GM12873 (cell line): ENCODE measurements around the gene FAM13C.

Experiments
- TF ChIP-seq, protein P1 (sequence below): IDR thresholded peaks from 2 replicates; pipeline ENCODE4 v1.5.1; 2012; ENCODE audit warnings: low read depth, mild to moderate bottlenecking, moderate library complexity, low read length, control low read depth; ENCODE audit not compliant: insufficient read depth; ENCODE audit errors: missing control alignments

FAM13C gene

DNA sequence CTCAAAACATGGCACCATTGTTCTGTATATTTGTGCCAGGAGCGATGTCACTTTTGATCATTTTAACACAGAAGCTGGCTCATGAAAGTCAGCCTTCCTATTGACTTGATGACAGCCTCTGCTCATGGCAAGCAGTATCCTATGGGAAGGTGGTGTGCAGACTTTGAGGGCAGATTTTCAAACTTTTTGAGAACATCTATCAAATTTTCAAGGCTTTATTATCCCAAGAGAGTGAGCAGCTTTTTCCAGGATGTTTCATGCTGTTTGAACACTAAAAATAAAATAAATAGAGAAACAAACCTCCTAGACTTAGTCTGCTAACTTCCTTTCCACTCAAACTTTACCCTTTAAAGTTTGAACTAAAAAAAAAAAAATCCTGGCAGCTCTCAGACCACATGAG is 20.3 kb downstream of the FAM13C start:
- TF ChIP-seq, protein P1, sequence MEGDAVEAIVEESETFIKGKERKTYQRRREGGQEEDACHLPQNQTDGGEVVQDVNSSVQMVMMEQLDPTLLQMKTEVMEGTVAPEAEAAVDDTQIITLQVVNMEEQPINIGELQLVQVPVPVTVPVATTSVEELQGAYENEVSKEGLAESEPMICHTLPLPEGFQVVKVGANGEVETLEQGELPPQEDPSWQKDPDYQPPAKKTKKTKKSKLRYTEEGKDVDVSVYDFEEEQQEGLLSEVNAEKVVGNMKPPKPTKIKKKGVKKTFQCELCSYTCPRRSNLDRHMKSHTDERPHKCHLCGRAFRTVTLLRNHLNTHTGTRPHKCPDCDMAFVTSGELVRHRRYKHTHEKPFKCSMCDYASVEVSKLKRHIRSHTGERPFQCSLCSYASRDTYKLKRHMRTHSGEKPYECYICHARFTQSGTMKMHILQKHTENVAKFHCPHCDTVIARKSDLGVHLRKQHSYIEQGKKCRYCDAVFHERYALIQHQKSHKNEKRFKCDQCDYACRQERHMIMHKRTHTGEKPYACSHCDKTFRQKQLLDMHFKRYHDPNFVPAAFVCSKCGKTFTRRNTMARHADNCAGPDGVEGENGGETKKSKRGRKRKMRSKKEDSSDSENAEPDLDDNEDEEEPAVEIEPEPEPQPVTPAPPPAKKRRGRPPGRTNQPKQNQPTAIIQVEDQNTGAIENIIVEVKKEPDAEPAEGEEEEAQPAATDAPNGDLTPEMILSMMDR: no peak

DNA sequence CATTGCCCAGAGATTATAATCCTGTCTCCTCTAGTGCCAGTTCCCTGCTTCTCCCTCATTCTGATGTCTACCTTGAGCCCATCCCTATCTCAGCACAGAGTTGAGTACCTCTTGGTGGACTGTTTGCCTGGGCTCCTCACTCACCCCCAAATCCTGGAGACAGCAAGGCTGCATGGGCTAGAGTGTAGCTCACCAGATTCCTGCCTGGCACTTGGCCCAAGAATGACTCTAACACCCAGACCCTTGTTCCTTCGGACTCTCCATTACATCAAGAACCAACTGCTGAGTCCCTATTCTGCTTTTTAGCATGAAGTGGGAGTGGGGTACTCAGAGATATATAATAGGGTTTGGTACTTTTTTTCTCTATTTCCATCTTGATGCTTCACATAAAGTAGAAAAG is 22.1 kb downstream of the FAM13C start:
- TF ChIP-seq, protein P1: no peak

DNA sequence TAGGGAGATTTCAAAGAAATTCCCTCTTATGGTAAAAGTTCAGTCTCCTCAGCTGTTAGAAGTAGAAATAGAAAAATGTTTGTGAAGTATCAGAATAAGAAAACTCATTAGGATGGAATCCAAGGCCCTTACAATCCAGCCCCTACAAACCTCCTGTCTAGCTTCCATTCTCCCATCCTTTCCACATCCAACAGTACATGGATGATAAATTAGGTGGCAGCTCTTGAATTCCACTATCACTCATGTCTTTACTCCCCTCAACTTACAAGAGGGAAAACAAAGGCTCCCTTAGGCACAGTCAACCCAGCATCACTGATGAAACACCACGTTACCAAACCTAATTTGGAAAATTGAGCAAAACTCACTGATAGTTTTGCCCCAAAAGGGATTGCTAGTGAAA is 23.0 kb downstream of the FAM13C start:
- TF ChIP-seq, protein P1: no peak

DNA sequence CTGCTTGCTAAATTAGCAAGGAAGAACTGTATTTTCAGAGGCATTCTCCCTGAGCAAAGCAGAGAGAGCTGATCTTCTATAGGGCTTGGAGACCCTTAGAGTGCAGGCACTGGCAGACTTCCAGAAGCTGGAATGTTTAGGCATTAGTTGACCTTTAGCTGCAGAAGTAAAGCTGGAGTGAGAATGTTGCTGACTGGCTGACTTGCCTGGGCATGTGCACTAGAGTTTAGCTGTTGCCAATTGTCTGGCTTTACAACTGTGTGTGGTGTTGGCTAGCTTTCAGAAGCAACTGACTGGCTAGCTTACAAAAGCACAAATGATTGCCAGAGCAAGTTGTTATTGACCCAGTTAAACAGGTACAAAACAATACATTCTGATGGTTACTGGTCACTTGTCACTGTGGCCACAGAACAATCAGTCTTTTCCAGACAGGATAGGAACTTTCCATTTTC is 25.1 kb downstream of the FAM13C start:
- TF ChIP-seq, protein P1: no peak

DNA sequence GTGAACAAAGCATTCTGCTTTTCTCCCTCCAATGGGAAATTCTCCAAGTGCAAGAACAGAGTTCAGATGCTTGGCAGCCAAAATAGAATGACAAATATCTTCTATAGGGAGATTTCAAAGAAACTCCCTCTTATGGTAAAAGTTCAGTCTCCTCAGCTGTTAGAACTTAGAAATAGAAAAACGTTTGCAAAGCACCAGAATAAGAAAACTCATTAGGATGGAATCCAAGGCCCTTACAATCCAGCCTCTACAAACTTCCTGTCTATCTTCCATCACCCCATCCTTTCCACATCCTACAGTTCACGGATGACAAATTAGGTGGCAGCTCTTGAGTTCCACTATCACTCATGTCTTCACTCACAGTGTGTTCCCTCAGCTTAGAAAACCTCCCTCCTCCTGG is 25.7 kb downstream of the FAM13C start:
- TF ChIP-seq, protein P1: no peak

DNA sequence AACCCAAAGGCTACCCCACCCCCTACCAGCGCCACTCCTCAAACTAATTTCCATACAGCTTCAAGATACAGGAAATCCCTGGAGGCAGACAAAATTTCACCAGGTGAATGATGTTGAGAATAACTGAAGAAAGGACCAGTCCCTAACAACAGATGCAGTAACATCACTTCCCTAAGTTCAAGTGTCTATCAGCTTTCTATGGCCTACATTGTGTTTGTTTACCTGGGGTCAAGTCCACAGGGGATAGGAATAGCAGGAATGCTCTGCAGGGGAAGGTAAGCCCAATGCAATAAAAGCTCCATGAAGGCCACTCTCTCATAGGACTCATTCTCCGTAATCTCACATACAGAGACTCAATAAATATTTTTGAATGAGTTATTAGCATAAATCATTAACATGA is 26.9 kb downstream of the FAM13C start:
- TF ChIP-seq, protein P1: no peak

DNA sequence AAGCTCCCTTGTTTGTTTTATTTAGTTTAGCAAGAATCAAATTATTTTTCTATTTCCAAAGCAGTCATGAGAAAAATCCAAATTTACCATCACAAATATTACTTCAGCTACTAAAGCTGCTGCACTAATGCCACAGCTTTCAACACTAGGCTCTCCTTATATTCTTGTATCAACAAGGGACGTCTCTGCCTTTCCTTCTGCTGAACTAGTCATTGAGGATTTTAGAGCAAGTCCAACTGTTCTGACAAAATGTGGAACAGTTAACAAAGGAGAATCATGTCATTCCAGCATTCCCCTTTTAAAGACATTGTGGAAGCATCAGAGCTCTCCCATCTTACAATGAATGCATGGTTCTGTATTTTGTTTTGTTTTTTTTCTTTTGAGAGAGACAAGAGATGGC is 28.6 kb downstream of the FAM13C start:
- TF ChIP-seq, protein P1: no peak
